Brain microvascular endothelial cell (primary cell): ENCODE data around the gene EEF2K.

Experiments used
- DNase-seq: peaks from one replicate; pipeline ENCODE4 v3.0.0-alpha.2; 2020
- H3K27ac ChIP-seq: fragments of 250-450 bp; sonication (Bioruptor Pico); 2 replicates; pipeline ENCODE4 v1.5.1; 2020; ENCODE audit warnings: mild to moderate bottlenecking, moderate library complexity
- H3K27me3 ChIP-seq: fragments of 250-450 bp; sonication (Bioruptor Pico); replicated peaks from 2 replicates; pipeline ENCODE4 v1.5.1; 2020; ENCODE audit warnings: mild to moderate bottlenecking
- H3K36me3 ChIP-seq: fragments of 250-450 bp; sonication (Bioruptor Pico); replicated peaks from 2 replicates; pipeline ENCODE4 v1.5.1; 2020; ENCODE audit warnings: mild to moderate bottlenecking
- H3K4me3 ChIP-seq: 2 replicates; pipeline ENCODE4 v1.5.1; 2011; ENCODE audit warnings: low read depth, mild to moderate bottlenecking, control low read depth, low read length, moderate library complexity
- CTCF ChIP-seq: IDR thresholded peaks from 2 replicates; pipeline ENCODE4 v1.5.1; 2011; ENCODE audit warnings: low read depth, mild to moderate bottlenecking, moderate library complexity, low read length, control low read depth, inconsistent platforms; ENCODE audit errors: missing control alignments
- in situ Hi-C: cut with HindIII; loops from 2 replicates; pipeline ENCODE4 v1.10.0; 2017; ENCODE audit warnings: low sequenced_read_pairs, low pct_ligation_motif_present

The EEF2K gene

GRCh38 chr16:22188267-22188594, 17.8 kb upstream of the EEF2K start:
- in situ Hi-C loops: no loop called here
- Histone ChIP-seq H3K27ac (no peak overlapping the region), H3K36me3 (no peaks in the 10 kb centered on the region), H3K4me3 (no peak overlapping the region), H3K27me3 (no peaks in the 10 kb centered on the region)
- no peak for TF ChIP-seq CTCF
- DNase-seq: no peak

- no peaks in the 10 kb centered on the region for H3K27me3 ChIP-seq
- peak; percentile 91 for TF ChIP-seq CTCF
- DNase-seq: peak; percentile 77
- H3K36me3 ChIP-seq: no peaks in the 10 kb centered on the region
- H3K4me3 ChIP-seq: no peak overlapping the region
- H3K27ac ChIP-seq: no peak overlapping the region
- in situ Hi-C loops: no loop called here
Measured at GRCh38 chr16:22188595-22189442, 17.3 kb upstream of the EEF2K start.

- no peaks in the 10 kb centered on the region for H3K36me3 ChIP-seq
- no peak for DNase-seq
- H3K4me3 ChIP-seq: peak overlapping the region; percentile 66
- TF ChIP-seq CTCF: no peak
- no peaks in the 10 kb centered on the region for H3K27me3 ChIP-seq
- no peak overlapping the region for H3K27ac ChIP-seq
- in situ Hi-C loops: no loop called here
Measured at GRCh38 chr16:22189473-22190080, 16.5 kb upstream of the EEF2K start.

GRCh38 chr16:22190081-22190775, 15.8 kb upstream of the EEF2K start:
- H3K27ac ChIP-seq: no peak overlapping the region
- DNase-seq: no peak
- in situ Hi-C loops: no loop called here

More at GRCh38 chr16:22190081-22190775, 15.8 kb upstream of the EEF2K start:
- H3K36me3 ChIP-seq: no peaks in the 10 kb centered on the region
- H3K27me3 ChIP-seq: no peaks in the 10 kb centered on the region
- peak overlapping the region; percentile 66 for H3K4me3 ChIP-seq
- TF ChIP-seq CTCF: no peak
